Measurements from ENCODE around the gene NAA80.

The NAA80 gene

DNA sequence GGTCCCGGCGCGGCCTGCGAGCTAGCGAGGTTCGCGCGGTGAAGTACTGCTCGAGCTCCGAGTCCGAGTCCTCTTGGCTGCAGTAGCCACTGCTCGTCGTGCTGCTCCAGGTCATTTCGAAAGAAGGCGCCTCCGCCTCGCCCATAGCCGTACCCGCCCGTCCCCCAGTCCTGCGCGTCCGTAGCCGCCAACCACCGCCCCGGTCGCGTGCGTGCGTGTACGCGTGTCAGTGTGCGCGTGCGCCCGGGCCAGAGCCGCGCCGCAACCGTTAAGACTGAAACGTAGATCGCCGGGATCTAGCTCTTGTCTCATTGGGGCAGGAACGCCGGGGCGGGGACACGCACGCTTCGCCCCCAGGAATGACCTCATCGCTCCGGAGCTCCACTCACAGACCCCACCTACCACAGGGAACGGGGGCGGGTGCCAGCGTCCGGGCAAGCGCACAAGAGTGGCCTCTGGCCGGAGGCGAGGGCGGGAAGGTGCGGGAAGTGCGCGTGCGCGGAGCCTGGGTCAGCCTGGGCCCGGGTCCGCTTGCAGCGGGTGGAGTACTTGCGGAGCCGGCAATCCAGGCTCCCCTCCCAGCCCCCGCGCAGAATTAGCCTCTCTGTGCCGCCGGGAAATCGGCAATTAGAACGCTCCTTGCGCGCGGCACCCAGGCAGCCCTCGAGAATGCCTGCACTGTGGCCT, 38.1 kb upstream of the NAA80 start:
- H3K4me3 ChIP-seq (ENCODE audit: low read depth, low read length) = peak overlapping the region; percentile 95
- TF ChIP-seq, protein P1, sequence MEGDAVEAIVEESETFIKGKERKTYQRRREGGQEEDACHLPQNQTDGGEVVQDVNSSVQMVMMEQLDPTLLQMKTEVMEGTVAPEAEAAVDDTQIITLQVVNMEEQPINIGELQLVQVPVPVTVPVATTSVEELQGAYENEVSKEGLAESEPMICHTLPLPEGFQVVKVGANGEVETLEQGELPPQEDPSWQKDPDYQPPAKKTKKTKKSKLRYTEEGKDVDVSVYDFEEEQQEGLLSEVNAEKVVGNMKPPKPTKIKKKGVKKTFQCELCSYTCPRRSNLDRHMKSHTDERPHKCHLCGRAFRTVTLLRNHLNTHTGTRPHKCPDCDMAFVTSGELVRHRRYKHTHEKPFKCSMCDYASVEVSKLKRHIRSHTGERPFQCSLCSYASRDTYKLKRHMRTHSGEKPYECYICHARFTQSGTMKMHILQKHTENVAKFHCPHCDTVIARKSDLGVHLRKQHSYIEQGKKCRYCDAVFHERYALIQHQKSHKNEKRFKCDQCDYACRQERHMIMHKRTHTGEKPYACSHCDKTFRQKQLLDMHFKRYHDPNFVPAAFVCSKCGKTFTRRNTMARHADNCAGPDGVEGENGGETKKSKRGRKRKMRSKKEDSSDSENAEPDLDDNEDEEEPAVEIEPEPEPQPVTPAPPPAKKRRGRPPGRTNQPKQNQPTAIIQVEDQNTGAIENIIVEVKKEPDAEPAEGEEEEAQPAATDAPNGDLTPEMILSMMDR (IDR thresholded peaks at IDR 0.05; ENCODE audit: borderline replicate concordance, insufficient read depth, low read depth, low read length) = no peak

DNA sequence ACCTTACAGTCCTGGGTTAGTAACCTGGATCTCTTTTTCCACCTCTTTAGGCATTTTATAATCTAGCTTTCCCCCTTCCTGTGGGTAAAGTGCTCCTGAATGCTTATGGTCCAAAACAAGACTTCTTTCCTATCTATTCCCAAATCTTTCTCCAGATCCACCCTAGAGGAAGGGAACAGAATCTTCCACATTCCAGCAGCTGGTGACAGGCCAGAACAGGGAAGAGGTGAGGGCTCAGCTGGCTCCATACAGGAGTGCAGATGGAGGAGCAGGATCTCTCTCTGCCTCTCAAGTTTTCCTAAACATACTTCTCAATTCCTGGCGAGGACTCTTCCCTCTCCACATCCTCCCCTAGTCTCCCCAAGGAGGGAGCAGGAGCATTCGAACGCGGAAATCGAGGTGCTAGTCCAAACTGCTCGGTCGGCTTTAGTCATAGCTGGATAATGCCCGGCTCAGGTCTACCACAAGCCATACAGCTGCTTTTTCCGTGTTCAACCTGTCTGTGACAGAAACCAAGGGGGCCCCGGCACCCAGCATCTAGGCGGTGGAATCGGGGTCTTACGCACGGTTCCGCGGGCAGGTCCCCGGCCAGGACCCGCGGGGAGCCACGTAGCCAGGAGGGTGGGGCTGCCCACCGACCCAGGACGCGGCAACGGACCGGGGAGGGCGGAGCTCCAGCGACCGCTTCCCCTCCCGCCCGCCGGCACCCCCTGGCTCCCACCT, 37.4 kb upstream of the NAA80 start:
- TF ChIP-seq, protein P1 (IDR thresholded peaks at IDR 0.05; ENCODE audit: borderline replicate concordance, insufficient read depth, low read depth, low read length) = no peak
- peak overlapping the region; percentile 95 for H3K4me3 ChIP-seq (ENCODE audit: low read depth, low read length)

DNA sequence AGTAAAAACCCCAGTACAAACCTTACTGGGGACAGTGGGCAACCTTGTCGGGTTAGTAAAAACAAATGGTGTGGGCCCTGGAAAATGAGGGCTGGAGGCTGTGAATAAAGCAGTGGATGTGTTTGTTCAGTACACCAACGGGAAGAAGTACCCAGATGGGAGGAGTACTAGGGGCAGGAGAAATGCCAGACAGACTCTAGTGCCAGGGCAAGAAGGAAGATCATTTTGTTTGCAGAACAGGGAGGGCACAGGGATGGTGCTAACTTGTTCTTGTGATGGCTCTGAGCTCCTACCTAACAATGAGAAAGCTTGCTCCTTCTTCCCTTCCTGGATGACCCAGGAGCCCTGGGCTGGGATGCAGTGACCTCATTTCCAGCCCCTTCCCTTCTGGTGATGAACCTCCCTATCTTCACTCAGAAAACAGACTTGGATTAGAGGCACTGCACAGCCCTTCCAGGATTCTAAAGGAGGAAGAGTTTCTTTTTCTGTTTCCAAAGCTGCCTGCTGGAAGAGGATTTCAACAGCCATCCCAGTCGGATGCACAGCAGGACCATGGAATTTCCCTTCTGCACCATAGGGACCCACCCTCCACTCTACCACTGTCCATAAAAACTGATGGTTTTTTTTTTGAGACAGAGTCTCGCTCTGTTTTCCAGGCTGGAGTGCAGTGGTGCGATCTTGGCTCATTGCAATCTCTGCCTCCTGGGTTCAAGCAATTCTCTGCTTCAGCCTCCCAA, 35.3 kb upstream of the NAA80 start:
- TF ChIP-seq, protein P1 (IDR thresholded peaks at IDR 0.05; ENCODE audit: borderline replicate concordance, insufficient read depth, low read depth, low read length) = no peak
- H3K4me3 ChIP-seq (ENCODE audit: low read depth, low read length) = no peak overlapping the region

DNA sequence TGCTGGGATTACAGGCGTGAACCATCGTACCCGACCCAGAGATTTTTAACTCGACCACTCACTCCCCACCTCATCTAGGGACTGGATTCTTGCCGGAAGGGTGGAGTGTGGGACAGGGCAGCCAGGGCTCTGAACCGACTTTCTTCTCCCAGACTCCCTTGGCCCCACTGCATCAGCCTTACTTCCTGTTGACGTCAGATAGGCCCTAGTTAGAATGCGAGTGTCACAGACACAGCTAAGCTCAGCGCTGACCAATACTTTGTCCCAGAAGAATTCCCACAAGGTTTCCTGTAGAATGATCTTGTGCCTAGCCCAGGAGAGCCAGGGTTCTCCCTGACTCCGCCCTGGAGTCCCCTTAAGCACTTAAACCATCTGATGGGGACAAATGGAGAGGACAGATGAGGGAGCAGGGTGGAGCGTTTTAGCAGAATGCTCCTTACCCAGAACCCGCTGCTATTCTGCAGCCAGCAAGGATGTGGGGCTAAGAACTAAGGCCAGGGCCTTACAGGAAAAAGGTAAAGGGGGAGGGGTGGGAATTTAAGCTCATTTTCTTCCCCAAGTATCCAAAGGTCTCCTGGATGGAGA, 34.6 kb upstream of the NAA80 start:
- no peak overlapping the region for H3K4me3 ChIP-seq (ENCODE audit: low read depth, low read length)
- TF ChIP-seq, protein P1 (IDR thresholded peaks at IDR 0.05; ENCODE audit: borderline replicate concordance, insufficient read depth, low read depth, low read length) = no peak

DNA sequence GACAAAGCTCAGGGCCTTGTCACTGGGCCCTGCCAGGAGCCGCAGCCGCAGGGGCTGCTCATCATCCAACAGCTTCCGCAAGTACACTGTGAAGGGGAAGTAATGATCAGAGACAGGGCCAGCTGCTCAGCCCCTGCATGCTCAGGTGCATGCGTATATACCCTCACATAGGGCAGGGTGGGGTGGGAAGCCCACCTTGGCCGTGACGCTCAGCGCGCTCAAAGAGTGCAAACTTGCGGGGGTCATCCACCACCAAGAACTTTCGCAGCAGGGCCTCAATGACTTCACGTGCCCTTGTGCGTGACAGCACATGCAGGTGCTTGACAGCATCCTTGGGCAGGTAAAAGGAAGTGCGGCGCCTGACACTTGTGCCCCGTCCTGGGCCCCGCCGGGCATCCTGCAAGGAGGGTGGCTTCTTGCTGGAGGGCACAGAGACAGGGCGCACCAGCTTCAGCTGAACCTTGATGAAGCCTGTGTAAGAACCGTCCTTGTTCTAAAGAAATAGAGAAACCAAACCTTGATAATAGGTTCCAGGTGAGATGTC, 32.2 kb upstream of the NAA80 start:
- no peak overlapping the region for H3K4me3 ChIP-seq (ENCODE audit: low read depth, low read length)
- TF ChIP-seq, protein P1 (IDR thresholded peaks at IDR 0.05; ENCODE audit: borderline replicate concordance, insufficient read depth, low read depth, low read length) = no peak

DNA sequence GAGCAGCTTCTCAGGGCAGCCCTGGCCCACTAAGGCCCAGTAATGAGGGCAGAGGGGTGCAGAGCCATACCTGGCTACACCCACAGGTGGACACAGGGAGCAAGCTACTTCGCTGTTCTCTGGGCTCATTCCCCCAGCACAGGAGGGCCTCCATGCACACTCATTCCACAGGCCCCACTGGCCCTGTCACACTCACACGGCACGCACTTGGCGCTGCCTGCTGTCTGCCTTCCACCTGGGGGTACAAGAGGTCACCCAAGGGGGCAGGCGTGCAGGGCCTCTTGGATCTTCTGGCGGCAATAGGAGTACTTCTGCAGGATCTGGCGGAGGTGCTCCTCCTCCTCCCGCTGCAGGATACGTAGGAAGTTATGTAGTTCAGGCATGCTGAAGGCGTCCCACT, 31.1 kb upstream of the NAA80 start:
- H3K4me3 ChIP-seq (ENCODE audit: low read depth, low read length) = no peak overlapping the region
- TF ChIP-seq, protein P1 (IDR thresholded peaks at IDR 0.05; ENCODE audit: borderline replicate concordance, insufficient read depth, low read depth, low read length) = no peak

Data from GM12875 (cell line).